Endothelial cell (in vitro differentiated cells): ENCODE results near the gene CHST11. TPM values are rescaled to one million over a fixed set of nuclear protein-coding genes. Genes with fewer than 3 reads are reported as not detected.

Experiments
- DNase-seq: peaks from one replicate; pipeline ENCODE4 v3.0.0; 2021; ENCODE audit warnings: low spot score
- H3K27ac Mint-ChIP-seq: one replicate; pipeline ENCODE4 v1.8.0; 2021; ENCODE audit warnings: mixed read lengths, inconsistent platforms; ENCODE audit not compliant: unreplicated experiment
- H3K27me3 Mint-ChIP-seq: one replicate; pipeline ENCODE4 v1.8.0; 2021; ENCODE audit warnings: mild to moderate bottlenecking, moderate library complexity, mixed read lengths, inconsistent platforms; ENCODE audit not compliant: unreplicated experiment
- H3K36me3 Mint-ChIP-seq: one replicate; pipeline ENCODE4 v1.8.0; 2021; ENCODE audit warnings: mild to moderate bottlenecking, low read depth, mixed read lengths, inconsistent platforms; ENCODE audit not compliant: unreplicated experiment
- H3K4me1 Mint-ChIP-seq: one replicate; pipeline ENCODE4 v1.8.0; 2021; ENCODE audit warnings: mild to moderate bottlenecking, mixed read lengths, inconsistent platforms; ENCODE audit not compliant: unreplicated experiment
- H3K4me3 Mint-ChIP-seq: one replicate; pipeline ENCODE4 v1.8.0; 2021; ENCODE audit warnings: mild to moderate bottlenecking, mixed read lengths, inconsistent platforms; ENCODE audit not compliant: unreplicated experiment
- H3K9me3 Mint-ChIP-seq: one replicate; pipeline ENCODE4 v1.8.0; 2021; ENCODE audit warnings: mixed read lengths, inconsistent platforms; ENCODE audit not compliant: unreplicated experiment
- total RNA-seq: library from RNA; stranded (reverse); fragmentation: NEBNext Ultra II Directional; extraction: Animal tissue kit (Norgen Biotek cat#: 25700); gene quantifications from one replicate; pipeline ENCODE4 v1.2.1, GENCODE V29; 2021; ENCODE audit not compliant: unreplicated experiment
- TF ChIP-seq, protein P1 (sequence below): fragments of 200-600 bp; sonication (generic); IDR thresholded peaks from one replicate; pipeline ENCODE4 v1.5.0; 2021; ENCODE audit warnings: antibody characterized with exemption; ENCODE audit not compliant: unreplicated experiment

CHST11 gene
- total RNA-seq, 1 donor from 2014 or later = 11.8 TPM

DNA sequence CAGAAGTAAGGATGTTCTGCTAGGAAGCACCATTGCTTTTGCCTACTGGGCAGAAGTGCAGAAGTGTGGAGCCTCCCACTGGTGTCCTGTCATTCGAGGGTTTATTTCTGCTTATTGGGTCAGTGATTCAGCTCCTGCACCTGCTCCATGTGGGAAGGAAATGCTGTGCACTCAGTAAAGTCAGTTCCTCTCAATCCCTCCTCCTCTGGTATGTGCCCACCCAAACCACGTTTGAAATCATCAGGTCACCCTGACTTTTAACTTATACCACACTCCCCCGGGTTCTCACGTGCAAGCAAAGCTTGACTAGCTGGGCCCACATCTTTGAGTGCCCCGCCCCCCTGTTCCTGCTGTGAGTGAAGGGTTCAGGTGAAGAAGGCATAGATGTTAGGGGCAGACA is 223.7 kb downstream of the CHST11 start:
- TF ChIP-seq, protein P1, sequence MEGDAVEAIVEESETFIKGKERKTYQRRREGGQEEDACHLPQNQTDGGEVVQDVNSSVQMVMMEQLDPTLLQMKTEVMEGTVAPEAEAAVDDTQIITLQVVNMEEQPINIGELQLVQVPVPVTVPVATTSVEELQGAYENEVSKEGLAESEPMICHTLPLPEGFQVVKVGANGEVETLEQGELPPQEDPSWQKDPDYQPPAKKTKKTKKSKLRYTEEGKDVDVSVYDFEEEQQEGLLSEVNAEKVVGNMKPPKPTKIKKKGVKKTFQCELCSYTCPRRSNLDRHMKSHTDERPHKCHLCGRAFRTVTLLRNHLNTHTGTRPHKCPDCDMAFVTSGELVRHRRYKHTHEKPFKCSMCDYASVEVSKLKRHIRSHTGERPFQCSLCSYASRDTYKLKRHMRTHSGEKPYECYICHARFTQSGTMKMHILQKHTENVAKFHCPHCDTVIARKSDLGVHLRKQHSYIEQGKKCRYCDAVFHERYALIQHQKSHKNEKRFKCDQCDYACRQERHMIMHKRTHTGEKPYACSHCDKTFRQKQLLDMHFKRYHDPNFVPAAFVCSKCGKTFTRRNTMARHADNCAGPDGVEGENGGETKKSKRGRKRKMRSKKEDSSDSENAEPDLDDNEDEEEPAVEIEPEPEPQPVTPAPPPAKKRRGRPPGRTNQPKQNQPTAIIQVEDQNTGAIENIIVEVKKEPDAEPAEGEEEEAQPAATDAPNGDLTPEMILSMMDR = no peak
- Mint-ChIP-seq H3K36me3 (no peaks in the 10 kb centered on the region), H3K27ac (no peak overlapping the region), H3K4me3 (no peak overlapping the region), H3K9me3 (no peaks in the 10 kb centered on the region), H3K4me1 (peaks cover 6% of the 10 kb centered on the region), H3K27me3 (no peaks in the 10 kb centered on the region)
- no peak for DNase-seq

DNA sequence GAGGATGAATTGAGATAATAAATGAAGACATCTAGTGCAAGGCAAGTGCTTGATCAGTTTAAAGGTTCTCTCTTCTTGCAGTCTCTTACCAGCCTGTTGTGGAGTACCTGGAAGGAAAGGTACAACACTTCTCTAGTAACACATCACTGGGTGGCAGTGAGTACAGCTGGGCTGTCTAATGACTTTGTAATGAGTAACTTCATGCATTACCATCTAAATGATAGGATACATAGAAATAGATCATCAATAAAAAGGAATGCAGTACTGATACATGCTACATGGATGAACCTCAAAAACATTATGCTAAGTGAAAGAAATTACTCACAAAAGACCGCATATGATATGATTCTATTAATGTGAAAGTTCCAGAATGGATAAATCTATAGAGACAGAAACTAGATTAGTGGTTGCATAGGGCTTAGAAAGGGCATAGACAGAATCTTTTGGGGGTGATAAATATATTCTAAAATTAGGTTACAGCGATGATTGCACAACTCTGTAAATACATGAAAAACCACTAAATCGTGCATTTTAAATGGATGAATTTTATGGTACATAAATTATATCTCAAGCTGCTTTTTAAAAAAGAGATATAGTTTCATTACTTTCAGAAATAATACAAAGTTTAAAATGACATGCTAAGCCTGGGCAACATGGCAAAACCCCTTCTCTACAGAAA is 224.4 kb downstream of the CHST11 start:
- Mint-ChIP-seq H3K9me3 (no peaks in the 10 kb centered on the region), H3K4me3 (no peak overlapping the region), H3K36me3 (no peaks in the 10 kb centered on the region), H3K4me1 (peaks cover 6% of the 10 kb centered on the region), H3K27ac (no peak overlapping the region), H3K27me3 (peaks cover 2% of the 10 kb centered on the region)
- TF ChIP-seq, protein P1 = no peak
- DNase-seq = no peak

DNA sequence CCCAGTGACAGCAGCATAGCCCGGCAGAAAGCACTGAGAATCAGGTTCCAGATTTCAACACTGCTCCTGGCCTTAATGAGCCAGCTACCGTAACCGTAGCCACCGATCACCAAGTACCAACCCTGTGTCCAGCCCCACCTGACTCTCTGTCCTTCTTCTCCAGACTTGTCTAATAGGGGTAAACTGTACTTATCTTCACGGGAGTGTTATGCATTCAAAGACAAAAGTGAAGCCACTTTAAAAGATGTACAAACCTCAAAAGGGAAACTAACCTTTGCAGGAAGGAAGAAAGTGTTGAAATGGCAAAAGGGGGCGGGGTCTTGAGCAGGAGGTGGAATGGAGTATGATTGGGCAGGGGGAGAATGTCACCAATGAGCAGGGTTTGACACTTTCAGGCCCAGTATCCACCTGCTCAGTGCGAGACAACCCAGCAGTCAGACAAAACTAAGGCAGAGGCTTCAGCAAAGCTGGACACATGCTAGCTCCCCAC is 226.1 kb downstream of the CHST11 start:
- peaks cover 6% of the 10 kb centered on the region for H3K4me1 Mint-ChIP-seq
- H3K27ac Mint-ChIP-seq = no peak overlapping the region
- no peak for DNase-seq
- no peaks in the 10 kb centered on the region for H3K9me3 Mint-ChIP-seq
- TF ChIP-seq, protein P1 = no peak
- H3K4me3 Mint-ChIP-seq = no peak overlapping the region
- no peaks in the 10 kb centered on the region for H3K36me3 Mint-ChIP-seq
- peaks cover 2% of the 10 kb centered on the region for H3K27me3 Mint-ChIP-seq

DNA sequence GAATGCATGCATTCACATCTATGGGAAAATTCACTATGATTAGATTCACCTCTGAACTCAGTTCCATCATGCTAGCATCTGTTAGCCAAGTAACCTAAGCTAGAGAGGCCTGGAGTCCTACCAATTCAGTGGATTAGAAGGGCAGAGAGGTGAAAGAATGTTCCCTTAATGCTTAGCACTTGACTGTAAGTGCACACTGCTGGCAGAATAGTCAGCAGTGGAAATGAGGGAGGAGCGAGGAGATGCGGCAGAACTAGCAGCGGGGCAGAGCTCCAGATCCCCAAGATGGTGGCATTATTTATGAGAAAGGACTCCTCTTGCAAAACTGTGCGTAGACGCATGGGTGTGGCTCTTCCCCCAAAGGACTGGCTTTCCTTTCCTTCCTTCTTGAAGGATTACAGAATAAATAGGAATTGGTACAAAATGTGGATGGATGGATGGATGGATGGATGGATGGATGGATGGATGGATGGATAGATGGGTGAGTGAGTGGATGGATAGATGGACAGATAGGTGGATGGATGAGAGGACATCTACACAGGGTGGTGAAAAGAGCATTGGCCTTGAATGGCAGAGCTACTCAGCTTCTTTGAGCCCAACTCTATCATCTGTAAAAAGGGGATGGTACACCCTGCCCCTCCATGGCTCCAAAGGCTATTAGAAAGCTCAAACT is 227.2 kb downstream of the CHST11 start:
- Mint-ChIP-seq H3K27me3 (peaks cover 2% of the 10 kb centered on the region), H3K36me3 (no peaks in the 10 kb centered on the region), H3K27ac (no peak overlapping the region), H3K9me3 (no peaks in the 10 kb centered on the region), H3K4me3 (no peak overlapping the region), H3K4me1 (peaks cover 6% of the 10 kb centered on the region)
- DNase-seq = no peak
- TF ChIP-seq, protein P1 = no peak

DNA sequence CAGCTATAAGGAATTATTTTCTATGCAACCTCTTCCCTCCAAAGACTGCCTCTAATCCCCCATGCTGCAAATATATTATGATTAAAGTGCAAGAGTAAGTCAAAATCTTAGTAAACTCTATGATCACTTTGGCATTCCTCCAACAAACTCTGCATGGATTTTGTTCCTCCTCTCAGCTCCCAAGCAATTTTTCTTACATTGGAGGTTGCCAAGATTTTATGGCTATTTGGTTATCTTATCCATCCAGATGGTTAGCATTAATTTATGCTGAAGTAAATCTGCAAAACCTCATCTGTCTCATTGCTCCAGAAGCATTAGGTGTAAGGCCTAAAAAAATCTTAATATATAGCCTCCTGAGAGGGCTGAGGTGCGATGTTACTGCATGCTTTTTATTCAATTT is 228.1 kb downstream of the CHST11 start:
- no peaks in the 10 kb centered on the region for H3K36me3 Mint-ChIP-seq
- TF ChIP-seq, protein P1 = no peak
- DNase-seq = no peak
- H3K4me1 Mint-ChIP-seq = peaks cover 6% of the 10 kb centered on the region
- peaks cover 2% of the 10 kb centered on the region for H3K27me3 Mint-ChIP-seq
- H3K9me3 Mint-ChIP-seq = no peaks in the 10 kb centered on the region
- H3K4me3 Mint-ChIP-seq = no peak overlapping the region
- H3K27ac Mint-ChIP-seq = no peak overlapping the region
